NCI-H2196 (cell line): ENCODE measurements around the gene OLIG2.

Source experiments
- DNase-seq: peaks from one replicate; lab custom pipeline; 2025; ENCODE audit not compliant: unreplicated experiment; lab: John Stamatoyannopoulos, UW

Gene OLIG2

DNA sequence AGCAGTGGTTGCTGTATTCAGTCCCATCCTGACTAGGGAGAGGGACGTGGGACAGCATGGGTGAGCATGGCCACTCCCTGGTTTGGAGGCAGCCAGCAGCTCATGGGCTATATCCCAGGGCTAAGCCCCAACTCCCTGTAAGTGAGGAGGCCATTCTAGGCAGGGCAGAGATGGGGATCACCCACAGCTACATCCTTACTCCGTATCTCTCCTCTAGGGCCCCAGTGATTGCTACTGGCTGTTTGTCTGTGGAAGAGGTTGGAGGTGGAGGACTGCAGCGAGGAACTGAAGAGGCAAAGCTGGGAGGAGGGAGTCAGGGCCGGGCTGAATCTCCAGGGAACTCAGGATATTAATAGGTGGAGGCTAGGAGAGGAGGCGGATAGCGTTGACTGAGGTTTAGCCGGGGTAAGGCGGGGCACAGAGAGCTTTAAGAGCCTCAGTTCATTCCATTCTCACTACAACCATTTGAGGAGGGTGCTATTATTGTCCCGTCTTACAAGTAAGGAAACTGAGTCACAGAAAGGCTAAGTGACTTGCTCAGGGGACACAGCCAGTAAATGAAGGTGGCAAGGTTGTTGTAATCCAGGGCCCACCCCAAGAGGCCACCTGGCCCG is 6.8 kb downstream of the OLIG2 start:
- DNase-seq, result no peak

DNA sequence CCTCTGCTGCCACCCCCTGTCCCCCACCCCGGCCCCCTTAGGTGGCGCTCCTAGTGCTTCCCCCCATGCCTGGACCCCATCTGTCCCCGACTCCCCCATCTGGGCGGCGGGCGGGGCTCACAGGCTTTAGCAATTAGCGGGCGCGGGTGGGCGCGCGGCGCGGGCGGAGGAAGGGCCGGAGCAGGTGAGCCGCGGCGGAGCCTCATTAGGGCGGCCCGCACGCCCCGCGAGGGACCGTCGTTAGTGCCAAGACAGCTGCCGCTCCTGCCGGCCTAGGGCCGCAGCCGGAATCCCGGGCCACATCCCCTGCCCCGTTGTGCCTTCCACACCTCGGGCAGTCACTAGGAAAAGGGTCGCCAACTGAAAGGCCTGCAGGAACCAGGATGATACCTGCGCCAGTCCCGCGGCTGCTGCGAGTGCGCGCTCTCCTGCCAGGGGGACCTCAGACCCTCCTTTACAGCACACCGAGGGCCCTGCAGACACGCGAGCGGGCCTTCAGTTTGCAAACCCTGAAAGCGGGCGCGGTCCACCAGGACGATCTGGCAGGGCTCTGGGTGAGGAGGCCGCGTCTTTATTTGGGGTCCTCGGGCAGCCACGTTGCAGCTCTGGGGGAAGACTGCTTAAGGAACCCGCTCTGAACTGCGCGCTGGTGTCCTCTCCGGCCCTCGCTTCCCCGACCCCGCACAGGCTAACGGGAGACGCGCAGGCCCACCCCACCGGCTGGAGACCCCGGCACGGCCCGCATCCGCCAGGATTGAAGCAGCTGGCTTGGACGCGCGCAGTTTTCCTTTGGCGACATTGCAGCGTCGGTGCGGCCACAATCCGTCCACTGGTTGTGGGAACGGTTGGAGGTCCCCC is 7.6 kb downstream of the OLIG2 start:
- DNase-seq, result no peak

DNA sequence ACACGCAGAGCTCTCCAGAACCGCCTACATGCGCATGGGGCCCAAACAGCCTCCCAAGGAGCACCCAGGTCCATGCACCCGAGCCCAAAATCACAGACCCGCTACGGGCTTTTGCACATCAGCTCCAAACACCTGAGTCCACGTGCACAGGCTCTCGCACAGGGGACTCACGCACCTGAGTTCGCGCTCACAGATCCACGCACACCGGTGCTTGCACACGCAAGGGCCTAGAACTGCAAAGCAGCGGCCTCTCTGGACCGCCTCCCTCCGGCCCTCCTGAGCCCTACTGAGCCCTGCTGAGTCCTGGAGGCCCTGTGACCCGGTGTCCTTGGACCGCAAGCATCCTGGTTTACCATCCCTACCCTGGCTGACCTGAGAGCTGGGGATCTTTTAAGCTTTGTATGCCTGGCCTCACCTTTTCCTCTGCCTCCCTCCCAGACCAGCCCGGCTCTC is 8.3 kb downstream of the OLIG2 start:
- DNase-seq, result no peak

DNA sequence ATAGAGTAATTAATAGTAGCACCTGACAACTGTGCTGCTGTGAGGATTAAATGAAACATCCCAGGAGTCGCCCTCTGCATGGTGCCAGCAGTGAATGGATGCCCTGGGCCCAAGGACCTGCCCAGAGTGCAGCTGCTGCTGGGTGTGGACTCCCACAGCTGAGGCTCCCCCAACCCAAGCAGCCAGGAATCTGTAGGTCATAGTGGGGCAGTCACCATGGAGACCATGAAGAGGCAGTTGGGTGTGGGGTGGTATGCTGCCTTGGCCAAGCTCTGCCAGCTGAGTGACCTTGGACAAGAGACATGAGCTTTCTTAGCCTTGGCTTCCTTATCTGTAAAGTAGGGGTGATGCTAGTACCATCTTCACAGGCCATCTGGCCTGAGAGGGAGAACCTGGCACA is 9.4 kb downstream of the OLIG2 start:
- no peak for DNase-seq

DNA sequence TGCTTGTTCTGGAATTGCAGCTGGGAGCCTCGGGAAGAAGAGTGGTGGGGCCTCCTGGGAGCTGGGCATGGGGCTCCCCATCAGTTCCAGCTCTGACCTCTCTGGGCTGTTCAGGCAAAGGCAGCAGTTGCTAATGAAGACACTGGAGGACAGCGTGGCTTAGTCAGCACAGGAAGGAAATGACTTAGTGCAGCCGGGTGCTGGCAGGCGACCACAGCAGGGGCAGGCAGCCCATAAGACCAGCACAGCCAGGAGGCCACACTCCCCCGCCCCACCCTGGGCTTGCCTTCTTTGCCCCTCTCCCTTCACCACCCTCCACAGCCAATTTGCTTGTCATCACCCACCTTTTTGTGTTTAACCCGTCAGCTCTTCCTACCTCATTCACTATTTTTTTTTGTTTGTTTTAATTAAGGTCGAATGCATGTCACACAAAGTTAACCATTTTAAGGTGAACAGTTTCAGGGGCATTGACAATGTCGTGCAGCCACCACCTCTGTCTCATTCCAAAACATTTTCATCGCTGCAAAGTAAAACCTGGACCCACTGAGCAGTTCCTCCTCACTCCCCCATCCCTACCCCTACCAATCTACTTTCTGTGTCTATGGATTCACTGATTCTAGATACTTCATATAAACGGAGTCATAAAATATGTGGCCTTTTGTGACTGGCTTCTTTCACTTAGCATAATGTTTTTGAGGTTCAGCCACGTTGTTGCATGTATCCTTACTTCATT is 10.9 kb downstream of the OLIG2 start:
- no peak for DNase-seq

DNA sequence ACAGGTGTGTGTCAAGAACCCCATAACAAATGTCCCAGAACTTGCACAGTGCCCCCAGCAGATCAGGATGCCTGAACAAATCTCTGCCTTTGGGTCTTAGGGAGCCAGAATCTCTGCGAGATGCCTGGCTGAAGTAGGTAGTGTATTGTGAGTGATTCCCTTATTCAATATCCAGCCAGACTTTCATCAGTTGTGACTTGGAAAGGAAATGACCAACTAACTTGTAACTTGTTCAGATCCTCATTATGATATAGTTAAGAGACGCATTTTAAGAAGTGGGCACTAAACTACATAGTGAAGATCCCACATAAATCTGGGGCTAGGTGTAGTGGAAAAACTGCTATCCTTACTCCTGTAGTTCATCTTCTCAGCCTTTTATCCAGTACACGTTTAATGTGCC is 11.8 kb downstream of the OLIG2 start:
- no peak for DNase-seq

DNA sequence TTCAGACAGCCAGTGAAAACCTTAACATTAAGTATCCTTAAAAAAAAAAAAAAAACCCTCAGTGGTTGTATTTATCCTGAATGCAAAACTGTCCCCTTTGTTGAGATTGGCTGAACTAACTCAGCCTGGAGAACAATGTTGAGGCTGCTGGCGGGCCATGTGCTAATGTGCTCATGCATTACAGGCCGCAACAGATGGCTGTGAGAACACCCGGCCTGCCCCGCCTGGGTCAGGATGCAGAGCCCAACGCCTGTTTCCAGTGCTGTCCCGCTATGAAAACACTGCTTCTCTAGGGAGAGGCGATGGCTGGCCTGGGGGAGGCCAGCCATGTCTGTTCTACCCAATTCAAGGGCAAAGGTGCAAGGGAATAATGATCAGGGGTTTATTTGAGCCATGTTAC is 13.8 kb downstream of the OLIG2 start:
- DNase-seq, result no peak

DNA sequence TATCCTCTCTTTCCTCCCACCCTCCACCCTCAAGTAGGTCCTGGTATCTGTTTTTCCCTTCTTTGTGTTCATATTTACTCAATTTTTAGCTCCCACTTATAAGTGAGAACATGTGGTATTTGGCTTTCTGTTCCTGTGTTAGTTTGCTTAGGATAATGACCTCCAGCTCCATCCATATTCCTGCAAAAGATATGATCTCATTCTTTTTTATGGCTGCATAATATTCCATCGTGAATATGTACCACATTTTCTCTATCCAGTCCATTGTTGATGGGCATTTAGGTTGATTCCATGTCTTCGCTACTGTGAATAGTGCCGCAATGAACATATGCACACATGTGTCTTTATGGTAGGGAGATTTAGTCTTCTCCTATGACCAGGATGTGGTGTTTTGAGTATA is 14.5 kb downstream of the OLIG2 start:
- no peak for DNase-seq

DNA sequence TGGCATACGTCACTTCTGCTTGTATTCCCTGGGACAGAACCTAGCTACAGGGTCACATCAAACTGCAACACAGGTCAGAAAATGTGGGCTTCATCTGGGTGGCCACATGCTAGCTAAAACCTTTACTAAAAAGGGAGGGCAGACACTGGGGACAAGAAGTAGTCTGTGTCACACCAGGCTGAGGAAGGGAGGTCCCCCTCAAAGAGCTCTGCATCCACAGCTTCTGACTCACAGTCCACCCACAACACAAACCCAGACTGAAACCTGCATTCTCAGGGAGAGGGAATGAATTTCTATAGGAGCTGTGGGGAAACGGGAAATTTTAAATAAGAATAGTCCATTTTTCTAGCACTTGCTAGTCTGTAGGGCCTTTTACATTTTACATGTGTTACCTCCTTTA is 16.2 kb downstream of the OLIG2 start:
- no peak for DNase-seq

DNA sequence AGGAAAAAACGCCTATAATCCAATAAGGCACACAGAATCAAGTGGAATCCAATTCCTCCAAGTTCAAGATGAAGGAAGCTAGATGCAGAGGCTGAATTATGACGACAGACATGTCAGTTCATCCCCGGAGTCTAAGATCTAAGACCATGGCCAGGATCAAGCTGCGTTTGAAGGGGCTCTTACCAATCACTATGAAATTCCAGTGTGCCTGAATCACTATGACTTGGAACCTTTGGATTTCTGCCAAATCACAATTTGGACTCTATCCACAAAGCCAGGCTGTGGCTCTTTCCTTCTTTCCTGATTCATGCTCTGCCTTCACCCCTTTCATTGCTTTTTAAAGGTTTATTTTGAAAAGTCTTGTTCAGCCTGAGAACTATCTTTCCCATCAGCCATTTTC is 17.1 kb downstream of the OLIG2 start:
- no peak for DNase-seq

DNA sequence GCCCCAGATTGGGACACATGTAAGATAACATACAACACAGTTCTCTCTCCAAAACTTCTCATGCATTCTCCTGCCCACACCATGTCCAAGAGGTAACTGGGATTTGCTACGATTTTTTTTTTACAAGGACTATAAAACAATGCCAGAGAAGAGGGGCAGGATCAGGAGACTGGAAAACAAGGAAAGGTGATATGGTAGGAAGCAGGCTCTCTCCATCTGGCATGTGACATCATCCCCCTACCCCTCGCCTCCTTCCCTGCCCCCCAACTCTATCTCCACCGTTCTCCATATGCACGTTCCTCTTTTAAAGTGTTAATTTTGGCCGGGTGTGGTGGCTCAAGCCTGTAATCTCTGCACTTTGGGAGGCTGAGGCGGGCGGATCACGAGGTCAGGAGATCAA is 20.7 kb downstream of the OLIG2 start:
- no peak for DNase-seq

DNA sequence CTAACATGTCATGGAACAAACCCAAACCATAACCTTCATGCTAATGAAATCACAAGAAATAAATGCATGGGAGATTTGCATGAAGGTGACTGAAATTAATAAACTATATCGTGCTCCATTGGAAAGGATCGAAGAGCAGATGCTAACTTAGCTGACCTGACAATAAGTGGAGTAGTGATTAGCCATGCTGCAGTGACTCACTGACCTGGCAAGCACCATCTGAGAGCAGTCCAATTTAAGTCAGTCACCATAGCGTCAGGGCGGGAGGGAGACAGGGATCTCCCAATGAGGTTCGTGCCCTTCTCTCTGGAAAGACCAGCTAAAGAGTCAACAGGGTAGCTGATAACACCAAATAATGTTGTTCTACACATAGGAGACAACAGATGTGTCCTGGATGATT is 21.5 kb downstream of the OLIG2 start:
- DNase-seq, result no peak

DNA sequence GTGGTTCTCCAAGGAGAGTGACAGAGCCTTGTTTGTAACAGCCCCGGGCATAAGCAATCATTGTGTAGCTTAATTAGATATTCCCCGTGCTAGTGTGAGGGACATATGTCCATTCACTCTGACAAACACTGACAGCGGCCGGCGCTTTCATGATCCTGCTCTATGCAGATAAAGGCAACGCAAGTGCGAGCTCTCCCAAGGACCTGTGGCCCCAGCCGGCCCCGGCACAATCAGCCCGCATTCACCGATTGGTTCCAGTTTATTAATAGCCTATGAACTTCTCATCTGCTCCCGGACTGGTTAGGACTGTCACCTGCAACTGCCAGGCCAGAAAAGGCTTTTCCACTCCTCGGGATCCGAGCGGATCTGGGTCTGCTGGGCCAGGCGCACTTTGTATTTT is 26.2 kb downstream of the OLIG2 start:
- no peak for DNase-seq

DNA sequence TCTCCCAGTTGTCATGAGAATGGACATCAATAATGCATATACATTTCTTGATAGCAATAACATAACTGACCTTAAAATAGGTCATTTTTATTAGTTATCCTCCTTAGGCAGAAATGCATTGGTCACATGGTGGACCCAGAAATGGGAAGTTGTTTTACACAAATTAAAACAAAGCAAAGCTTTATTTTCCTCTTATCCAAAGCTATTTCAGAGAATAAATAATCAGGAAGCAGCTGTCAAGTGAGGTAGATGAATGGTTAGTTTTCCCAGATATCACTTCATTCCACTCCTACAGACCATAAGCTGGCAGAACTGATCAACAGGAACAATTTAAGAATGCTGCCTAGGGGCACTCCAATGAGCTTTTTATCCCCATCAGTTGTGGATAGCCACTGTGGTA is 28.2 kb downstream of the OLIG2 start:
- no peak for DNase-seq

DNA sequence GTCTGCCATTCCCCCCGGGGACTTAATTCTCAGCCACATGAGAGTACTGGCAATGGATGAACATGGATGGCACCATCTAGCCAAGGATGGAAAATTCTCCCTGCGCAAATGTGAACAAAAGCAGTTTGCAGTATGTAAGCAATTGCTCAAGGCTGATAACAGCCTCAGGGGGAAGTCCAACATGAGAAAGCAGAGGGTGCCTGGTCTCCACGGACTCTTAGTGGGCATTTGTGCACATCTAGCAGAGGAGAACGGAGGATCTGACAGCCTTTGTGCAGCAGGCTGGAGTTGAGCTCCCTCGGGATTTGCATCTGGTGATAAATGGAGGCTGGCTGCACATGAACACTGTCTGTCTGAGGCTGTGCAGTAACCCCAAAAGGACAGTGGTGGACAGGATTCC is 30.3 kb downstream of the OLIG2 start:
- DNase-seq, result no peak

DNA sequence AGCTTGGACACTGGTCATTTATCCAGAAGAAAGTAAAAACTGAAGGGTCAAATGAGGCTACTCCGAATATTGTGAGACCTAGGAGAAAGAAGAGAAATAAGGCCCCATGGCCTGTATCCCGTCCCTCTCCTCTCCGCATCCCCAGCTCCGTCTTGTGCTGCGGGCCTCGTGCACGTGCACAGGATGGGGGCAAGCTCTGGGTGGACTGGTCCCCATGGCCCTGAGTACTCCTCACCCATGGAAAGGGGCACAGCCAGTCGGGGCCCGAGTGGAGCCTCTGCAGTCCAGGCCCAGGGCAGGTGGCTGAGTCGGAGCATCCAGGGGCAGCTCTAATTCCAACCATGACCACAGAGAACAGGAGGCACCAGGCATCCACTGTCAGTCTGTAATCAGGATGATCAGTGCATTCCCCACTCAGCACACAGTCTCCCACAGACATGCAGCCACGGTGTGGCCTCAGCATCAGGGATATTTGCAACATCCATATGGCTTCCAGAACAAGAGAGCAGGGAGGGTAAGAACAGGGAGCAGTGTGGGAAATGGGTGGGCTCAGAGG is 31.7 kb downstream of the OLIG2 start:
- DNase-seq, result no peak

DNA sequence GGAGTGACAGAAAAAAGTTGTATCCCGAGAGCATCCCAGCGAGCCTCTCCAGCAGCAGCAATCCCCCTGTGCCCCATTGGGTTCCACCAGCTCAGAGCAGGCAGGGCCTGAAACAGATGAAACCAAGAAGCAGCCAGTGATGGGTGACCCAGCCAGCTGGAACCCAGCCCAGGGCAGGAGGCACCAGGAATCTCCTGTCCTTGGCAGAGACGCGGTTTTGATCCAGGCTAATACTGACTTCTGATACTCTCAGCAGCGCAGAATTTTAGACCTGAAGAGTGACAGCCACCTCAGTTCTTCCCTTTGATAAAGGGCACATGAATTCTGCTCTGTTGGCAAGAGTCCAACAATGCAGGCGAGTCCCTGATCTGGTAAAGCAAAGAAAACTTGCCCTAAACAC is 32.8 kb downstream of the OLIG2 start:
- peak; percentile 56 for DNase-seq

DNA sequence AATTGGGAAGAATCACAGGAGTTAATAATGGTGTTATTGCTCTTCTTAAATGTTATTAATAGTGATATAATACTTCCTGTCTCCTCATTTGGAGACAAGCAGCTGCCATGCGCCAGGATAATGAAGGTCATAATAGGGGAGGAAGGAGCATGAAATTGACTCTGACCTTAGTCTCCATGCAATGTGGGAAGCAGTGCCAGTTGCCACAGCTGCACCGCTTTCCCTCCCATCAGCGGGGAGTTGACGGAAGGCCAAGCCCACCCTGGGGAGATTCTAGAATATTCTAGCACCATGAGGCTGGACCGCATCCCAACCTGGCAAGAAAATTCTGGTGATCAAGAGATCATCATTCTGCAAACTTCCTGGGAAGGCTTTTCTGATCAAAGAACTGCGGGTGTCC is 33.2 kb downstream of the OLIG2 start:
- DNase-seq, result no peak

DNA sequence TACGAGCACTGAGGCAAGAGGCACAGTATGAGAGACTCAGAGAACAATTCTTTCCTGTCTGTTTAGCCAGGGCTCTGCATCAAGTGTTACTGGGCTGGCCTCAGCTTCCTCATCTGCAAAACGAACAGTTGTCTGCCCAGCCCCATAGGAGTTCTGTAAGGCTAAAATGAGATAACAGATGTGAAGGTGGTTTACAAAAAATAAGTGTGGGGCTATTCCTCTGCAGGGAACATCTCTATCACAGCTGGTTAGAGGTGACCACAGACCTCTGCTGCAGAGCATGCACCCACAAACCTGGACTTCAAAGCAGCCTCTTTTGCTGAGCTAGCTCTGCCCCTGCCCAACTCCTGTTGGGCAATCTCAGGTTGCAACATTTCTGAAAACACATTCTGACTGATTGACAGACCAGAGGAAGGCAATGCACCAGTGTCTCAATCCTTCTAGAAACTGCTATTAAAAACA is 33.7 kb downstream of the OLIG2 start:
- no peak for DNase-seq

DNA sequence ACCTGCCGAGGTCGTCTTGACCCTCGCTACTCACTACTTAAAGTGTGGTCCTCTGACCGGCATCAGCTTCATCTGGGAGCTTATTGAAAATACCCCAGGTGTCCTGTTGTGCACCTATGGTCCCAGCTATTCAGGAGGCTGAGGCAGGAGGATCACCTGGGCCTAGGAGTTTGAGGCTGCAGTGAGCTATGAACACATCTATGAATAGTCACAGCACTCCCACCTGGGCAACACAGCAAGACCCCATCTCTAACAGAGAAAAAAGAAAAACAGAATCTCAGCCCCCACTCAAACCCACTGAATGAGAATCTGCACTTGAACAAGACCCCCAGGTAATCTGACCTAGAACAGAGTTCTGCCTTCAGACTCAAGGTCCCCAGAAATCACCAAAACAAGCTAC is 35.5 kb downstream of the OLIG2 start:
- DNase-seq, result no peak

DNA sequence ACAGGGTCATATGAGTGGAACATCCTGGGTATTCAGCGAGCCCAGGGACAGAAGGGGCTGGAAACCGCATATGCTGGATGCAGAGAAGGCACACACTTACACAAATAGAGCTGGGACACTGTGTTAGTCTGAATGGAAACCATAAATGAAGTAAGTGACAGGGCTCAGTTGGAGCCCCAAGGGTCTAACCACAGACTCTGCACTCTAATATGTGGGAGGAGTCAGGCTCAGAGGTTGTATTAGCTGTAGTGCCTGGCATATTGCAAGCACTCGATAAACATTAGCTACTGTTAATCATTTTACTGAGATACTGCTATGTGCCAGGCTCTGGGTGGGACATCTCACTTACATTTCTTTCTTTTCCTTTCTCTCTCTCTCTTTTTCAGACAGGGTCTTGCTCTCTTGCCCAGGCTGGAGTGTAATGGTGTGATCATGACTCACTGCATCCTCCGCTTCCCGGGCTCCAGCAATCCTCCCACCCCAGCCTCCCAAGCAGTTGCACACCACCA is 37.7 kb downstream of the OLIG2 start:
- DNase-seq, result no peak
